HEK293 (cell line): ENCODE results near the gene C10orf67.

Source experiments
- GLIS1 ChIP-seq: fragments of 450-650 bp; formaldehyde crosslinking; IDR thresholded peaks from 2 replicates; pipeline ENCODE4 v1.5.1; 2016; ENCODE audit warnings: missing biosample characterization, missing genetic modification characterization
- SP3 ChIP-seq: fragments of 450-650 bp; formaldehyde crosslinking; IDR thresholded peaks from 2 replicates; pipeline ENCODE4 v1.5.1; 2016; ENCODE audit warnings: missing biosample characterization, missing genetic modification characterization
- SP7 ChIP-seq: fragments of 450-650 bp; formaldehyde crosslinking; IDR thresholded peaks from 2 replicates; pipeline ENCODE4 v1.5.1; 2016; ENCODE audit warnings: missing biosample characterization, missing genetic modification characterization
- ZBTB21 ChIP-seq: fragments of 450-650 bp; formaldehyde crosslinking; IDR thresholded peaks from 2 replicates; pipeline ENCODE4 v1.5.1; 2017; ENCODE audit warnings: missing biosample characterization, missing genetic modification characterization
- ZBTB26 ChIP-seq: fragments of 450-650 bp; formaldehyde crosslinking; optimal IDR thresholded peaks from 2 replicates; pipeline ENCODE3; 2016; ENCODE audit warnings: missing biosample characterization, mild to moderate bottlenecking, missing genetic modification characterization
- ZEB2 ChIP-seq: fragments of 450-650 bp; formaldehyde crosslinking; IDR thresholded peaks from 2 replicates; pipeline ENCODE4 v1.5.1; 2016; ENCODE audit warnings: missing biosample characterization, missing genetic modification characterization
- ZFP41 ChIP-seq: fragments of 450-650 bp; formaldehyde crosslinking; IDR thresholded peaks from 2 replicates; pipeline ENCODE4 v1.5.1; 2016; ENCODE audit warnings: missing biosample characterization, missing genetic modification characterization, borderline replicate concordance
- ZNF621 ChIP-seq: fragments of 450-650 bp; formaldehyde crosslinking; IDR thresholded peaks from 2 replicates; pipeline ENCODE4 v1.5.1; 2017; ENCODE audit warnings: missing biosample characterization, missing genetic modification characterization
- ZNF76 ChIP-seq: fragments of 450-650 bp; formaldehyde crosslinking; IDR thresholded peaks from 2 replicates; pipeline ENCODE4; 2016; ENCODE audit warnings: low read depth, missing biosample characterization, missing genetic modification characterization, borderline replicate concordance
- TF ChIP-seq, protein P1 (sequence below): fragments of 450-650 bp; formaldehyde crosslinking; IDR thresholded peaks from 2 replicates; pipeline ENCODE4 v1.5.1; 2016; ENCODE audit warnings: missing biosample characterization, missing genetic modification characterization
- TF ChIP-seq, protein P2 (sequence below): fragments of 450-650 bp; formaldehyde crosslinking; IDR thresholded peaks from 2 replicates; pipeline ENCODE4 v1.5.1; 2016; ENCODE audit warnings: missing biosample characterization, missing genetic modification characterization
- TF ChIP-seq, protein P3 (sequence below): fragments of 450-650 bp; formaldehyde crosslinking; IDR thresholded peaks from 2 replicates; pipeline ENCODE4 v1.5.1; 2016; ENCODE audit warnings: missing biosample characterization, missing genetic modification characterization
- TF ChIP-seq, protein P4 (sequence below): fragments of 450-650 bp; formaldehyde crosslinking; IDR thresholded peaks from 2 replicates; pipeline ENCODE4 v1.5.1; 2016; ENCODE audit warnings: missing biosample characterization, missing genetic modification characterization

DNA sequence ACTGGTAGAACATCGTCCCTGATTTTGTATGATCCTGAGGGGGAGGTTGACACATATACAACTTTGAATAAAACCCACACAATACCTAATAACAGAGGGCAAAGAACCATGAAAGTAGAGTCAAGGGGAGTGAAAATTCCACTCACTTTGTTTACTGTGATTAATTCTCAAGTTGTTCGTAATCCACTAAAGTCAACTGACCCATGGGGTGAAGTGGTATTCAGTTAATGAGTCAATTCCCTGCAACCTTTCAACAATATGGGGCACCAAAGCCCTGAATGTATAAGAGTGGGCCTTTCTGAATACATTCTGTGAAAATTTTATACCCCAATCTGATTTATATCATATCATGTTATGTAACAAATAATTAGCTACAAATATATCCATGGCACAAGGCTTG, 39.0 kb upstream of the C10orf67 start:
- TF ChIP-seq SP3 (tag by site-specific recombination), result no peak
- TF ChIP-seq, protein P1, sequence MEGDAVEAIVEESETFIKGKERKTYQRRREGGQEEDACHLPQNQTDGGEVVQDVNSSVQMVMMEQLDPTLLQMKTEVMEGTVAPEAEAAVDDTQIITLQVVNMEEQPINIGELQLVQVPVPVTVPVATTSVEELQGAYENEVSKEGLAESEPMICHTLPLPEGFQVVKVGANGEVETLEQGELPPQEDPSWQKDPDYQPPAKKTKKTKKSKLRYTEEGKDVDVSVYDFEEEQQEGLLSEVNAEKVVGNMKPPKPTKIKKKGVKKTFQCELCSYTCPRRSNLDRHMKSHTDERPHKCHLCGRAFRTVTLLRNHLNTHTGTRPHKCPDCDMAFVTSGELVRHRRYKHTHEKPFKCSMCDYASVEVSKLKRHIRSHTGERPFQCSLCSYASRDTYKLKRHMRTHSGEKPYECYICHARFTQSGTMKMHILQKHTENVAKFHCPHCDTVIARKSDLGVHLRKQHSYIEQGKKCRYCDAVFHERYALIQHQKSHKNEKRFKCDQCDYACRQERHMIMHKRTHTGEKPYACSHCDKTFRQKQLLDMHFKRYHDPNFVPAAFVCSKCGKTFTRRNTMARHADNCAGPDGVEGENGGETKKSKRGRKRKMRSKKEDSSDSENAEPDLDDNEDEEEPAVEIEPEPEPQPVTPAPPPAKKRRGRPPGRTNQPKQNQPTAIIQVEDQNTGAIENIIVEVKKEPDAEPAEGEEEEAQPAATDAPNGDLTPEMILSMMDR (tag by site-specific recombination), result no peak
- no peak for TF ChIP-seq SP7 (tag by site-specific recombination)
- TF ChIP-seq, protein P2, sequence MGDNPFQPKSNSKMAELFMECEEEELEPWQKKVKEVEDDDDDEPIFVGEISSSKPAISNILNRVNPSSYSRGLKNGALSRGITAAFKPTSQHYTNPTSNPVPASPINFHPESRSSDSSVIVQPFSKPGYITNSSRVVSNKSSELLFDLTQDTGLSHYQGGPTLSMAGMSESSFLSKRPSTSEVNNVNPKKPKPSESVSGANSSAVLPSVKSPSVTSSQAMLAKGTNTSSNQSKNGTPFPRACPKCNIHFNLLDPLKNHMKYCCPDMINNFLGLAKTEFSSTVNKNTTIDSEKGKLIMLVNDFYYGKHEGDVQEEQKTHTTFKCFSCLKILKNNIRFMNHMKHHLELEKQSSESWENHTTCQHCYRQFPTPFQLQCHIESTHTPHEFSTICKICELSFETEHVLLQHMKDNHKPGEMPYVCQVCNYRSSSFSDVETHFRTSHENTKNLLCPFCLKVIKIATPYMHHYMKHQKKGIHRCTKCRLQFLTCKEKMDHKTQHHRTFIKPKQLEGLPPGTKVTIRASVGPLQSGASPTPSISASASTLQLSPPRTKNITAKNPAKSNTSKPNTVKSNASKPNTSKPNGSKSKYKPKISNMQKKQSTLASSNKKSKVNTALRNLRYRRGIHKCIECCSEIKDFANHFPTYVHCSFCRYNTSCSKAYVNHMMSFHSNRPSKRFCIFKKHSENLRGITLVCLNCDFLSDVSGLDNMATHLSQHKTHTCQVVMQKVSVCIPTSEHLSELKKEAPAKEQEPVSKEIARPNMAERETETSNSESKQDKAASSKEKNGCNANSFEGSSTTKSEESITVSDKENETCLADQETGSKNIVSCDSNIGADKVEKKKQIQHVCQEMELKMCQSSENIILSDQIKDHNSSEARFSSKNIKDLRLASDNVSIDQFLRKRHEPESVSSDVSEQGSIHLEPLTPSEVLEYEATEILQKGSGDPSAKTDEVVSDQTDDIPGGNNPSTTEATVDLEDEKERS (tag by site-specific recombination), result no peak
- TF ChIP-seq, protein P3, sequence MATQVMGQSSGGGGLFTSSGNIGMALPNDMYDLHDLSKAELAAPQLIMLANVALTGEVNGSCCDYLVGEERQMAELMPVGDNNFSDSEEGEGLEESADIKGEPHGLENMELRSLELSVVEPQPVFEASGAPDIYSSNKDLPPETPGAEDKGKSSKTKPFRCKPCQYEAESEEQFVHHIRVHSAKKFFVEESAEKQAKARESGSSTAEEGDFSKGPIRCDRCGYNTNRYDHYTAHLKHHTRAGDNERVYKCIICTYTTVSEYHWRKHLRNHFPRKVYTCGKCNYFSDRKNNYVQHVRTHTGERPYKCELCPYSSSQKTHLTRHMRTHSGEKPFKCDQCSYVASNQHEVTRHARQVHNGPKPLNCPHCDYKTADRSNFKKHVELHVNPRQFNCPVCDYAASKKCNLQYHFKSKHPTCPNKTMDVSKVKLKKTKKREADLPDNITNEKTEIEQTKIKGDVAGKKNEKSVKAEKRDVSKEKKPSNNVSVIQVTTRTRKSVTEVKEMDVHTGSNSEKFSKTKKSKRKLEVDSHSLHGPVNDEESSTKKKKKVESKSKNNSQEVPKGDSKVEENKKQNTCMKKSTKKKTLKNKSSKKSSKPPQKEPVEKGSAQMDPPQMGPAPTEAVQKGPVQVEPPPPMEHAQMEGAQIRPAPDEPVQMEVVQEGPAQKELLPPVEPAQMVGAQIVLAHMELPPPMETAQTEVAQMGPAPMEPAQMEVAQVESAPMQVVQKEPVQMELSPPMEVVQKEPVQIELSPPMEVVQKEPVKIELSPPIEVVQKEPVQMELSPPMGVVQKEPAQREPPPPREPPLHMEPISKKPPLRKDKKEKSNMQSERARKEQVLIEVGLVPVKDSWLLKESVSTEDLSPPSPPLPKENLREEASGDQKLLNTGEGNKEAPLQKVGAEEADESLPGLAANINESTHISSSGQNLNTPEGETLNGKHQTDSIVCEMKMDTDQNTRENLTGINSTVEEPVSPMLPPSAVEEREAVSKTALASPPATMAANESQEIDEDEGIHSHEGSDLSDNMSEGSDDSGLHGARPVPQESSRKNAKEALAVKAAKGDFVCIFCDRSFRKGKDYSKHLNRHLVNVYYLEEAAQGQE (tag by site-specific recombination), result no peak
- TF ChIP-seq ZFP41 (tag by site-specific recombination), result no peak
- TF ChIP-seq, protein P4, sequence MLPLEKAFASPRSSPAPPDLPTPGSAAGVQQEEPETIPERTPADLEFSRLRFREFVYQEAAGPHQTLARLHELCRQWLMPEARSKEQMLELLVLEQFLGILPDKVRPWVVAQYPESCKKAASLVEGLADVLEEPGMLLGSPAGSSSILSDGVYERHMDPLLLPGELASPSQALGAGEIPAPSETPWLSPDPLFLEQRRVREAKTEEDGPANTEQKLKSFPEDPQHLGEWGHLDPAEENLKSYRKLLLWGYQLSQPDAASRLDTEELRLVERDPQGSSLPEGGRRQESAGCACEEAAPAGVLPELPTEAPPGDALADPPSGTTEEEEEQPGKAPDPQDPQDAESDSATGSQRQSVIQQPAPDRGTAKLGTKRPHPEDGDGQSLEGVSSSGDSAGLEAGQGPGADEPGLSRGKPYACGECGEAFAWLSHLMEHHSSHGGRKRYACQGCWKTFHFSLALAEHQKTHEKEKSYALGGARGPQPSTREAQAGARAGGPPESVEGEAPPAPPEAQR, result no peak
- TF ChIP-seq ZBTB21 (tag by site-specific recombination), result no peak
- no peak for TF ChIP-seq ZEB2 (tag by site-specific recombination)
- no peak for TF ChIP-seq ZNF621 (tag by site-specific recombination)
- no peak for TF ChIP-seq ZBTB26 (tag by site-specific recombination)
- TF ChIP-seq ZNF76, result no peak
- TF ChIP-seq GLIS1 (tag by site-specific recombination), result no peak
